Testis (tissue), 3 donors: ENCODE measurements around the gene PDE6B. TPM values are rescaled to one million over a fixed set of nuclear protein-coding genes. Genes with fewer than 3 reads are reported as not detected.

Experiments
- DNase-seq: peaks from one replicate; pipeline ENCODE4 v3.0.0-alpha.2; 2019
- H3K27ac ChIP-seq, 2 donors: fragments of 200-600 bp; sonication (generic); one replicate each; pipeline ENCODE4 v1.5.1; 2019
- H3K27me3 ChIP-seq: fragments of 200-600 bp; sonication (generic); one replicate; pipeline ENCODE4 v1.5.1; 2019
- H3K36me3 ChIP-seq: fragments of 200-600 bp; sonication (generic); one replicate; pipeline ENCODE4 v1.5.1; 2017; ENCODE audit warnings: low read depth; ENCODE audit errors: missing control alignments
- H3K4me1 ChIP-seq: fragments of 200-600 bp; sonication (generic); one replicate; pipeline ENCODE4 v1.5.1; 2019
- H3K4me3 ChIP-seq, 2 donors: fragments of 200-600 bp; sonication (generic); one replicate each; pipeline ENCODE4 v1.5.1; 2017 to 2019
- H3K9me3 ChIP-seq: fragments of 200-600 bp; sonication (generic); one replicate; pipeline ENCODE4 v1.5.1; 2017
- CTCF ChIP-seq, 3 experiments: fragments of 450-650 bp in 2 of 3; fragments of 200-600 bp in 1 of 3; sonication (generic) in 1 of 3; IDR thresholded peaks; one replicate each; pipeline ENCODE4 v1.5.1; 2016 to 2019; ENCODE audit warnings: antibody characterized with exemption in 3 of 3, mild to moderate bottlenecking in 2 of 3, moderate library complexity in 1 of 3
- POLR2A ChIP-seq: fragments of 450-650 bp; IDR thresholded peaks from one replicate; pipeline ENCODE4 v1.6.1; 2017; ENCODE audit warnings: antibody characterized with exemption, mild to moderate bottlenecking, moderate library complexity
- WGBS, 2 donors: methylation state at CpG; one replicate each; pipeline ENCODE4 v1.1.5; 2018; 5-methylcytosine and 5-hydroxymethylcytosine counted together
- intact Hi-C: fragments of 100-400 bp; cut with DNase I; formaldehyde crosslinking; loops from one replicate; pipeline ENCODE4 v1.15.1; 2023; ENCODE audit warnings: low total_unique reads
- polyA plus RNA-seq: library from polyadenylated mRNA; stranded (reverse); fragments of 350-450 nt; fragmentation: Illumina TruSeq; extraction: RNeasy Lipid Tissue Mini Kit (QIAGEN cat#74804); gene quantifications from one replicate; pipeline ENCODE4 v1.2.3, GENCODE V29; 2014; ENCODE audit warnings: low read depth, low replicate concordance; ENCODE audit not compliant: insufficient read depth
- total RNA-seq, 2 donors: library from RNA; depleted of rRNA; stranded (reverse); fragments of >200 nt; gene quantifications; one replicate each; pipeline ENCODE4 v1.2.3, GENCODE V29; 2016

Gene PDE6B
- total and polyA plus RNA-seq, 3 donors from 2014 or later = 5.9 to 11.4 (median 5.9) TPM

DNA sequence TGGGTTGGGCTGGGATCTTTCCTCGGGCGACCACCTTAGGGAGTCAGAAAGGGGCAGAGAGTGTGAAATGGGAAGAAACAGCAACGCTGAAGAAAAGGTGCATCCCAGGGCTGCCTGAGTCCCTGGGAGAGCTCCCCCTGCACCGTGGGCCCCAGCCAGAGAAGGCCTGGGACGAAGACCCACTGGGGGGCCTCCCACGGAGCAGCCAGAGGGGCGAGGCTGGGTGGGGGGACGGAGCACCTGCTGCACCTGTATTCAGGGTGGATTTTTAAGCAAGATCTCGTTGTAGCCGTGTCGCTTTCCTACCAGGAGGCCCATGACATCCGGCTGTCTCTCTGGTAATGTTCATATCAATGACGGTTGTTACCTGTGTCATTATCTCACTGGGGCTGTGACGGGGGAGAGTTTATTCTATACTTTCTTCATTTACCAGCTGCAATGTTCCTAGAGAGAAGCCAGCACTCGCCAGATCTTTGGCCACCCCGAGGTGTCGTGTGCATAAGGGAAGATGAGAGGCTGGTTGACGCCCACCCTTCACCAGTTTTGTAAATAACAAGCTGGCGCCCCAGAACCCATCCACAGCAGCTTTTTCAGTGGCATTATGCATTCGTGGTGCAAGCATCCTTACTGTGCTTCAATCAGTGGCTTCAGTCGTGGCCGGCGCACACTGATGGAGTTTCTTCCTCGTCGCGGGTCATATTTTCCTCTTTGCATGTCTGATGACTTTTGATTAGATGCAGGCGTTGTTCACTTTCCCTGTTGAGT lies 74.6 kb downstream of the PDE6B start:
- Histone ChIP-seq H3K4me1 (no peaks in the 10 kb centered on the region), H3K27ac (no peak overlapping the region), H3K27me3 (no peaks in the 10 kb centered on the region), H3K4me3 (no peak overlapping the region), H3K9me3 (no peaks in the 10 kb centered on the region), H3K36me3 (no peaks in the 10 kb centered on the region)
- no peak for DNase-seq
- TF ChIP-seq POLR2A (no peak), CTCF (IDR thresholded peaks at IDR 0.05) (no peak)
- WGBS, 2 donors = 80 to 85% methylated on average over 23 to 27 of the region's 27 CpGs
- intact Hi-C loops = no loop called here

DNA sequence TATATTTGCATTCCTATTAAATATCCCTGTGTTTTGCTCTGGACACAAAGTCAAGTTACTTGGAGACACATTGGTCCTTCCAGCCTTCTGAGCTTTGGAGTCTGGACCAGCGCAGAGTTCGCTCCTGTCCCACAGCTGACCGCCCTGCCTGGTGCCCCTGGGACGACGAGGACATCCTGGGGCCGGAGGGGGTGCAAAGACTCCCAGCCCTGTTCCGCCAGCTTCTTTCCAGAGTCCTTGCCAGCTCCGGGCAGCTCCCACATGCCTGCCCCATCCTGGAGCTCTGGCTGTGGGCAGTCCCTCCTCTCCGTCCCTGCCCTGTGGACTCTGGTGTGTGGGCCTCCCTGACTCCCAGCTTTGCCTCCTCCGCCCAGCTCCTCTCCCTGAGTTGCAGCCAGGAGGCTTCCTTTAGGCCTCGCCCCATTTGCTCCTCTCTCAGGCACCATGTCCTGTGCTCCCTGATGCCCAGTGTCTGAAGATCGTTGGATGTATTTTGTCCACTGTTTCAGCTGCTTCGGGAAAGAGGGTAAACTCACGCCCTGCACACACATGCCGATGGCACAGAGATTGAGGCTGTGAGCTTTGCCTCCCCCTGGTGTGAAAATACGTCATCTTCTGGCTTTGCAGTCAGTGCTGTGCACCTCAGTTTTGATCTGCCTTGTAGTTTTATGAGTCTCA lies 75.4 kb downstream of the PDE6B start:
- Histone ChIP-seq H3K4me3 (no peak overlapping the region), H3K27me3 (no peaks in the 10 kb centered on the region), H3K9me3 (no peaks in the 10 kb centered on the region), H3K4me1 (no peaks in the 10 kb centered on the region), H3K27ac (no peak overlapping the region), H3K36me3 (no peaks in the 10 kb centered on the region)
- intact Hi-C loops = no loop called here
- no peak for DNase-seq
- WGBS, 2 donors = 42 to 49% methylated on average over 16 of the region's 16 CpGs
- no peak for TF ChIP-seq POLR2A

DNA sequence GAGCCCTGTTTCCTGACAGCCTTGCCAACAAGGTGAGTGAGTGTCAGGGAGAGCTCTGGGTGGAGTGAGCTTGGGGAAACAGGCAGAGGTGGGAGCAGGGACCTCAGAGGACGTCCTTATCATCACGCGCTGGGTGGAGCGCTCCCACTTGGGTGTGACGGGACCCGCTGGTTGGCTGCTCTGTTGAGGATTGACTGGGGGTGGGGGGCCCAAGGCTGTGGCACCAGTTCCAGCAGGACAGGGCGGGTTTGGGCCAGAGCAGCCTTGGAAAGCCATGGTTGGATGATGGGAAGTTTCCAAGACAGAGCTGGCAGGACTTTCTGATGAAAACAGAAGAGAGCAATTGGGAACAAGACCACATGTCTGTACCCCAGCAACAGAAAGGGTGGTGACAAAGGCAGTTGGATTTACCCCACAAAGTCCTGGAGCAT lies 77.3 kb downstream of the PDE6B start:
- no peak overlapping the region for H3K27ac ChIP-seq
- TF ChIP-seq POLR2A = no peak
- no peak for TF ChIP-seq CTCF (IDR thresholded peaks at IDR 0.05)
- peaks cover 10% of the 10 kb centered on the region for H3K4me1 ChIP-seq
- WGBS, 2 donors = 78 to 83% methylated on average over 6 to 7 of the region's 7 CpGs
- H3K27me3 ChIP-seq = no peaks in the 10 kb centered on the region
- no peak for DNase-seq
- intact Hi-C loops = no loop called here
- H3K4me3 ChIP-seq = no peak overlapping the region
- H3K36me3 ChIP-seq = no peaks in the 10 kb centered on the region
- H3K9me3 ChIP-seq = no peaks in the 10 kb centered on the region

GRCh38 chr4:703336-704197 lies 78.2 kb downstream of the PDE6B start:
- TF ChIP-seq POLR2A (no peak), CTCF (IDR thresholded peaks at IDR 0.05) (no peak)
- Histone ChIP-seq H3K27me3 (no peaks in the 10 kb centered on the region), H3K36me3 (no peaks in the 10 kb centered on the region), H3K9me3 (no peaks in the 10 kb centered on the region), H3K27ac (no peak overlapping the region), H3K4me1 (peaks cover 20% of the 10 kb centered on the region), H3K4me3 (no peak overlapping the region)
- intact Hi-C loops = no loop called here
- no peak for DNase-seq
- 78 to 87% methylated on average over 6 to 10 of the region's 10 CpGs for WGBS, 2 donors
